Progenitor cell of endocrine pancreas (in vitro differentiated cells): ENCODE measurements around the gene LHX2. TPM values are rescaled to one million over a fixed set of nuclear protein-coding genes. Genes with fewer than 3 reads are reported as not detected.

Experiments used
- DNase-seq: peaks from one replicate; pipeline ENCODE4 v3.0.0; 2021; ENCODE audit warnings: low spot score; ENCODE audit not compliant: unreplicated experiment
- H3K27ac Mint-ChIP-seq: 2 replicates; pipeline ENCODE4 v1.8.0; 2021; ENCODE audit warnings: mild to moderate bottlenecking, moderate library complexity, mixed read lengths
- H3K27me3 Mint-ChIP-seq: 2 replicates; pipeline ENCODE4 v1.8.0; 2021; ENCODE audit warnings: mixed read lengths
- H3K36me3 Mint-ChIP-seq: 2 replicates; pipeline ENCODE4 v1.8.0; 2022; ENCODE audit warnings: mixed read lengths; ENCODE audit not compliant: insufficient read depth
- H3K4me1 Mint-ChIP-seq: 2 replicates; pipeline ENCODE4 v1.8.0; 2021; ENCODE audit warnings: low read depth, mixed read lengths
- H3K4me3 Mint-ChIP-seq: 2 replicates; pipeline ENCODE4 v1.8.0; 2021; ENCODE audit warnings: low read depth, mild to moderate bottlenecking, moderate library complexity, mixed read lengths
- H3K9me3 Mint-ChIP-seq: 2 replicates; pipeline ENCODE4 v1.8.0; 2021; ENCODE audit warnings: low read depth, mixed read lengths
- CTCF ChIP-seq: fragments of 200-600 bp; sonication (generic); IDR thresholded peaks from one replicate; pipeline ENCODE4 v1.5.0; 2021; ENCODE audit warnings: antibody characterized with exemption, mild to moderate bottlenecking; ENCODE audit not compliant: unreplicated experiment
- total RNA-seq: library from RNA; stranded (reverse); gene quantifications from 2 replicates; pipeline ENCODE4 v1.2.1, GENCODE V29; 2021

Gene LHX2
- total RNA-seq, 1 donor from 2014 or later = not detected

GRCh38 chr9:124033348-124033747 is 21.8 kb downstream of the LHX2 start:
- Mint-ChIP-seq H3K27ac (no peak overlapping the region), H3K4me1 (no peaks in the 10 kb centered on the region), H3K9me3 (no peaks in the 10 kb centered on the region), H3K36me3 (no peaks in the 10 kb centered on the region), H3K4me3 (no peak overlapping the region), H3K27me3 (peaks cover 94% of the 10 kb centered on the region)
- no peak for TF ChIP-seq CTCF
- no peak for DNase-seq

- Mint-ChIP-seq H3K27me3 (peaks cover 96% of the 10 kb centered on the region), H3K27ac (no peak overlapping the region), H3K36me3 (no peaks in the 10 kb centered on the region), H3K9me3 (no peaks in the 10 kb centered on the region), H3K4me1 (no peaks in the 10 kb centered on the region), H3K4me3 (no peak overlapping the region)
- no peak for TF ChIP-seq CTCF
- no peak for DNase-seq
These were observed 22.4 kb downstream of the LHX2 start for GRCh38 chr9:124033967-124034366.

GRCh38 chr9:124035001-124035650 is 23.6 kb downstream of the LHX2 start:
- Mint-ChIP-seq H3K9me3 (no peaks in the 10 kb centered on the region), H3K4me1 (no peaks in the 10 kb centered on the region), H3K4me3 (no peak overlapping the region), H3K27me3 (peaks cover 96% of the 10 kb centered on the region), H3K27ac (no peak overlapping the region), H3K36me3 (no peaks in the 10 kb centered on the region)
- no peak for DNase-seq
- no peak for TF ChIP-seq CTCF

GRCh38 chr9:124036578-124036977 is 25.0 kb downstream of the LHX2 start:
- Mint-ChIP-seq H3K4me1 (peaks cover 1% of the 10 kb centered on the region), H3K27me3 (peaks cover 96% of the 10 kb centered on the region), H3K27ac (no peak overlapping the region), H3K36me3 (no peaks in the 10 kb centered on the region), H3K4me3 (no peak overlapping the region), H3K9me3 (no peaks in the 10 kb centered on the region)
- TF ChIP-seq CTCF = no peak
- no peak for DNase-seq

GRCh38 chr9:124037790-124038189 is 26.2 kb downstream of the LHX2 start:
- no peak for TF ChIP-seq CTCF
- no peak for DNase-seq
- H3K4me3 Mint-ChIP-seq = no peak overlapping the region
- H3K27me3 Mint-ChIP-seq = peaks cover 94% of the 10 kb centered on the region
- H3K36me3 Mint-ChIP-seq = no peaks in the 10 kb centered on the region
- H3K4me1 Mint-ChIP-seq = peaks cover 2% of the 10 kb centered on the region
- no peak overlapping the region for H3K27ac Mint-ChIP-seq
- no peaks in the 10 kb centered on the region for H3K9me3 Mint-ChIP-seq
